ENCODE results near the gene SLC28A1. TPM values are rescaled to one million over a fixed set of nuclear protein-coding genes. Genes with fewer than 3 reads are reported as not detected.

SLC28A1 gene
- polyA plus RNA-seq, 3 donors from 2014 or later: not detected

GRCh38 chr15:84953136-84953535, 68.7 kb downstream of the SLC28A1 start:
- H3K4me1 Mint-ChIP-seq: no peaks in the 10 kb centered on the region
- H3K4me3 Mint-ChIP-seq: no peak overlapping the region
- DNase-seq: no peak
- peaks cover 0 to 7% (median 5%) of the 10 kb centered on the region in 3 donors for H3K27me3 Mint-ChIP-seq (ENCODE audit: low read depth in 3 of 3)
- H3K27ac Mint-ChIP-seq: no peak overlapping the region
- H3K36me3 Mint-ChIP-seq: no peaks in the 10 kb centered on the region
- H3K9me3 Mint-ChIP-seq: no peaks in the 10 kb centered on the region

GRCh38 chr15:84953726-84954125, 69.3 kb downstream of the SLC28A1 start:
- H3K4me3 Mint-ChIP-seq: no peak overlapping the region
- H3K4me1 Mint-ChIP-seq: no peaks in the 10 kb centered on the region
- peaks cover 0 to 7% (median 3%) of the 10 kb centered on the region in 3 donors for H3K27me3 Mint-ChIP-seq (ENCODE audit: low read depth in 3 of 3)
- no peaks in the 10 kb centered on the region for H3K9me3 Mint-ChIP-seq
- DNase-seq: no peak
- peak overlapping the region in 1 of 6 donors; percentile 62 for H3K27ac Mint-ChIP-seq
- H3K36me3 Mint-ChIP-seq: no peaks in the 10 kb centered on the region

GRCh38 chr15:84955089-84955848, 70.8 kb downstream of the SLC28A1 start:
- H3K4me1 Mint-ChIP-seq: no peaks in the 10 kb centered on the region
- H3K4me3 Mint-ChIP-seq: no peak overlapping the region
- no peak overlapping the region for H3K27ac Mint-ChIP-seq
- DNase-seq: peak in 2 of 3 donors; percentile 15 to 17
- H3K36me3 Mint-ChIP-seq: no peaks in the 10 kb centered on the region
- H3K27me3 Mint-ChIP-seq (ENCODE audit: low read depth in 3 of 3): peaks cover 0 to 8% (median 3%) of the 10 kb centered on the region in 3 donors
- H3K9me3 Mint-ChIP-seq: no peaks in the 10 kb centered on the region

- DNase-seq: no peak
- no peak overlapping the region for H3K27ac Mint-ChIP-seq
- H3K4me3 Mint-ChIP-seq: no peak overlapping the region
- H3K4me1 Mint-ChIP-seq: no peaks in the 10 kb centered on the region
- H3K9me3 Mint-ChIP-seq: no peaks in the 10 kb centered on the region
- peaks cover 0 to 8% (median 3%) of the 10 kb centered on the region in 3 donors for H3K27me3 Mint-ChIP-seq (ENCODE audit: low read depth in 3 of 3)
- H3K36me3 Mint-ChIP-seq: peaks cover 0 to 3% (median 0%) of the 10 kb centered on the region in 3 donors
Measured at GRCh38 chr15:84956199-84956598, 71.7 kb downstream of the SLC28A1 start.

GRCh38 chr15:84960391-84961113, 76.1 kb downstream of the SLC28A1 start:
- H3K4me3 Mint-ChIP-seq: no peak overlapping the region
- no peaks in the 10 kb centered on the region for H3K9me3 Mint-ChIP-seq
- DNase-seq: no peak
- peaks cover 0 to 3% (median 0%) of the 10 kb centered on the region in 3 donors for H3K36me3 Mint-ChIP-seq
- peaks cover 0 to 8% (median 3%) of the 10 kb centered on the region in 3 donors for H3K27me3 Mint-ChIP-seq (ENCODE audit: low read depth in 3 of 3)
- H3K4me1 Mint-ChIP-seq: no peaks in the 10 kb centered on the region
- no peak overlapping the region for H3K27ac Mint-ChIP-seq

- peaks cover 0 to 3% (median 0%) of the 10 kb centered on the region in 3 donors for H3K36me3 Mint-ChIP-seq
- no peak overlapping the region for H3K27ac Mint-ChIP-seq
- no peak overlapping the region for H3K4me3 Mint-ChIP-seq
- H3K9me3 Mint-ChIP-seq: no peaks in the 10 kb centered on the region
- H3K27me3 Mint-ChIP-seq (ENCODE audit: low read depth in 3 of 3): peaks cover 0 to 6% (median under 1%) of the 10 kb centered on the region in 3 donors
- H3K4me1 Mint-ChIP-seq: no peaks in the 10 kb centered on the region
- DNase-seq: no peak
Measured at GRCh38 chr15:84961114-84961452, 76.6 kb downstream of the SLC28A1 start.

GRCh38 chr15:84961707-84962106, 77.2 kb downstream of the SLC28A1 start:
- Mint-ChIP-seq H3K27me3 (ENCODE audit: low read depth in 3 of 3) (peaks cover 0 to 4% (median 0%) of the 10 kb centered on the region in 3 donors), H3K4me3 (no peak overlapping the region), H3K9me3 (peaks cover 0 to 1% (median 0%) of the 10 kb centered on the region in 6 donors), H3K36me3 (peaks cover 0 to 3% (median 0%) of the 10 kb centered on the region in 3 donors), H3K4me1 (no peaks in the 10 kb centered on the region), H3K27ac (no peak overlapping the region)
- no peak for DNase-seq

GRCh38 chr15:84962955-84963354, 78.5 kb downstream of the SLC28A1 start:
- H3K4me1 Mint-ChIP-seq: no peaks in the 10 kb centered on the region
- no peak for DNase-seq
- no peak overlapping the region for H3K4me3 Mint-ChIP-seq
- H3K9me3 Mint-ChIP-seq: peaks cover 0 to 1% (median 0%) of the 10 kb centered on the region in 6 donors
- peaks cover 0 to 4% (median 2%) of the 10 kb centered on the region in 3 donors for H3K27me3 Mint-ChIP-seq (ENCODE audit: low read depth in 3 of 3)
- no peak overlapping the region for H3K27ac Mint-ChIP-seq
- H3K36me3 Mint-ChIP-seq: peaks cover 0 to 3% (median 0%) of the 10 kb centered on the region in 3 donors

- no peaks in the 10 kb centered on the region for H3K4me1 Mint-ChIP-seq
- DNase-seq: no peak
- H3K4me3 Mint-ChIP-seq: no peak overlapping the region
- peaks cover 0 to 1% (median 0%) of the 10 kb centered on the region in 6 donors for H3K9me3 Mint-ChIP-seq
- H3K27ac Mint-ChIP-seq: no peak overlapping the region
- H3K36me3 Mint-ChIP-seq: no peaks in the 10 kb centered on the region
- H3K27me3 Mint-ChIP-seq (ENCODE audit: low read depth in 3 of 3): peaks cover 2 to 4% (median 2%) of the 10 kb centered on the region in 3 donors
Measured at GRCh38 chr15:84967380-84967779, 82.9 kb downstream of the SLC28A1 start.

GRCh38 chr15:84968301-84968700, 83.8 kb downstream of the SLC28A1 start:
- peaks cover 2 to 5% (median 4%) of the 10 kb centered on the region in 3 donors for H3K27me3 Mint-ChIP-seq (ENCODE audit: low read depth in 3 of 3)
- no peak for DNase-seq

GRCh38 chr15:84969257-84969656, 84.8 kb downstream of the SLC28A1 start:
- DNase-seq: no peak
- peaks cover 0 to 1% (median 0%) of the 10 kb centered on the region in 6 donors for H3K9me3 Mint-ChIP-seq
- peaks cover 2 to 5% (median 4%) of the 10 kb centered on the region in 3 donors for H3K27me3 Mint-ChIP-seq (ENCODE audit: low read depth in 3 of 3)
- no peaks in the 10 kb centered on the region for H3K4me1 Mint-ChIP-seq
- H3K4me3 Mint-ChIP-seq: no peak overlapping the region
- H3K36me3 Mint-ChIP-seq: no peaks in the 10 kb centered on the region
- H3K27ac Mint-ChIP-seq: no peak overlapping the region

More at GRCh38 chr15:84968301-84968700, 83.8 kb downstream of the SLC28A1 start:
- no peak overlapping the region for H3K27ac Mint-ChIP-seq
- peaks cover 0 to 1% (median 0%) of the 10 kb centered on the region in 6 donors for H3K9me3 Mint-ChIP-seq
- no peaks in the 10 kb centered on the region for H3K36me3 Mint-ChIP-seq
- no peak overlapping the region for H3K4me3 Mint-ChIP-seq
- no peaks in the 10 kb centered on the region for H3K4me1 Mint-ChIP-seq

GRCh38 chr15:84970843-84971242, 86.4 kb downstream of the SLC28A1 start:
- Mint-ChIP-seq H3K36me3 (no peaks in the 10 kb centered on the region), H3K4me3 (no peak overlapping the region), H3K4me1 (no peaks in the 10 kb centered on the region), H3K27ac (no peak overlapping the region), H3K9me3 (peaks cover 0 to 1% (median 0%) of the 10 kb centered on the region in 6 donors), H3K27me3 (ENCODE audit: low read depth in 3 of 3) (peaks cover 0 to 5% (median 4%) of the 10 kb centered on the region in 3 donors)
- DNase-seq: no peak

GRCh38 chr15:84973492-84974460, 89.3 kb downstream of the SLC28A1 start:
- peaks cover 0 to 7% (median 2%) of the 10 kb centered on the region in 3 donors for H3K27me3 Mint-ChIP-seq (ENCODE audit: low read depth in 3 of 3)
- DNase-seq: no peak
- H3K4me1 Mint-ChIP-seq: no peaks in the 10 kb centered on the region
- H3K27ac Mint-ChIP-seq: no peak overlapping the region
- H3K9me3 Mint-ChIP-seq: no peaks in the 10 kb centered on the region
- H3K4me3 Mint-ChIP-seq: no peak overlapping the region
- no peaks in the 10 kb centered on the region for H3K36me3 Mint-ChIP-seq

All from immature natural killer cell (primary cell).